Esophagus squamous epithelium (tissue), 5 donors: ENCODE measurements around the gene MAGED4. TPM values are rescaled to one million over a fixed set of nuclear protein-coding genes. Genes with fewer than 3 reads are reported as not detected.

Experiments
- DNase-seq: peaks from one replicate; lab custom pipeline; 2025; lab: John Stamatoyannopoulos, UW
- H3K27ac ChIP-seq, 4 donors: fragments of 200-600 bp; sonication (generic); one replicate each; pipeline ENCODE4 v1.5.1; 2016 to 2019; ENCODE audit warnings: mild to moderate bottlenecking in 1 of 4
- H3K27me3 ChIP-seq, 4 donors: fragments of 200-600 bp; sonication (generic); 1 replicate in 3 of 4; 2 replicates in 1 of 4; pipeline versions ENCODE4 v1.5.1 to v1.6.0; 2017 to 2021; ENCODE audit warnings: antibody characterized with exemption in 1 of 4
- H3K36me3 ChIP-seq, 3 donors: fragments of 200-600 bp; sonication (generic); one replicate each; pipeline ENCODE4 v1.5.1; 2016 to 2019
- H3K4me1 ChIP-seq, 3 donors: fragments of 200-600 bp; sonication (generic); one replicate each; pipeline ENCODE4 v1.5.1; 2017 to 2019
- H3K4me3 ChIP-seq, 4 donors: fragments of 200-600 bp; sonication (generic); 1 replicate in 3 of 4; 2 replicates in 1 of 4; pipeline ENCODE4 v1.5.1; 2016 to 2019; ENCODE audit warnings: mild to moderate bottlenecking in 2 of 4, moderate library complexity in 1 of 4
- H3K9me3 ChIP-seq, 3 donors: fragments of 200-600 bp; sonication (generic); one replicate each; pipeline ENCODE4 v1.5.1; 2016 to 2019
- CTCF ChIP-seq, 6 experiments: fragments of 450-650 bp in 4 of 6; fragments of 200-600 bp in 2 of 6; sonication (generic) in 2 of 6; IDR thresholded peaks; one replicate each; pipeline ENCODE4 v1.5.1; 2016 to 2019; ENCODE audit warnings: antibody characterized with exemption in 6 of 6, mild to moderate bottlenecking in 4 of 6, moderate library complexity in 4 of 6
- POLR2A ChIP-seq, 4 donors: fragments of 450-650 bp; IDR thresholded peaks; one replicate each; pipeline ENCODE4 v1.6.1; 2017; ENCODE audit warnings: antibody characterized with exemption in 4 of 4, mild to moderate bottlenecking in 4 of 4, moderate library complexity in 3 of 4
- intact Hi-C: fragments of 100-400 bp; cut with DNase I; formaldehyde crosslinking; loops from one replicate; pipeline ENCODE4 v1.15.0; 2022
- small RNA-seq, 4 donors: library from RNA; depleted of rRNA; stranded (forward); fragments of <200 nt; gene quantifications; one replicate each; pipeline ENCODE3, GENCODE V24; 2016
- total RNA-seq, 4 donors: library from RNA; depleted of rRNA; stranded (reverse); fragments of >200 nt; gene quantifications; one replicate each; pipeline ENCODE4 v1.1.0, GENCODE V29; 2016
- donor health status: DM: yes; HTN: yes; CAD: no.

Gene MAGED4
- total RNA-seq, 4 donors from 2014 or later, result 0.23 to 1.1 (median 0.74) TPM

DNA sequence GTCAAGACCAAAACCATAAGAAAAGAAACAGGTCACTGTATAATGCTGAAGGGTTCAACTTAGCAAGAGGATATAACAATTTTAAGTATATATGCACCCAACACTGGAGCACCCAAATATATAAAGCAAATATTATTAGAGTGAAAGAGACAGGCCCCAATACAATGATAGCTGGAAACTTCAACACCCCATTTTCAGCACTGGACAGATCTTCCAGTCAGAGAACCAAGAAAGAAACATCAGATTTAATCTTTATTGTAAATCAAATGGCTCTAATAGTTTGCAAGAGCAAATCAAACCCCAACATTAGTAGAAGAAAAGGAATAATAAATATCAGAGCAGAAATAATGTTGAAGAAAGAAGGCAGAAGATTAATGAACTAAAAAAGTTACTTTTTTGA lies 36.2 kb downstream of the MAGED4 start:
- Histone ChIP-seq H3K27ac (no peak overlapping the region), H3K27me3 (peaks cover 0 to 7% (median 0%) of the 10 kb centered on the region in 4 donors), H3K4me1 (no peaks in the 10 kb centered on the region), H3K9me3 (no peaks in the 10 kb centered on the region), H3K36me3 (no peaks in the 10 kb centered on the region), H3K4me3 (no peak overlapping the region)
- no peak for TF ChIP-seq CTCF (IDR thresholded peaks at IDR 0.05)
- TF ChIP-seq POLR2A (IDR thresholded peaks at IDR 0.05), result no peak
- DNase-seq, result no peak
- intact Hi-C loops, result no loop called here

Small RNAs within 50 kb of the gene (small RNA-seq; reads per million reads assigned to genes)
- 0 reads per million in 4 donors for gene SNORA11D

Other genes starting within 250 kb of the MAGED4 start
- 1 to 10 TPM in 2 of 4 donors, under 1 TPM in 2; 0.13 to 6.0 (median 2.2) TPM for gene MAGED4B, start 115.7 kb upstream of the MAGED4 start, total RNA-seq
- gene XAGE2, start 184.1 kb downstream of the MAGED4 start, total RNA-seq, result not detected